LNCAP (cell line): ENCODE measurements around the gene DUSP28.

ENCODE experiments used
- CTCF ChIP-seq: fragments of 450-650 bp; IDR thresholded peaks from 2 replicates; pipeline ENCODE4 v1.5.1; 2017; ENCODE audit warnings: mild to moderate bottlenecking

The DUSP28 gene

GRCh38 chr2:240591226-240591625 lies 31.1 kb downstream of the DUSP28 start:
- no peak for TF ChIP-seq CTCF

- TF ChIP-seq CTCF = no peak
These were observed 31.6 kb downstream of the DUSP28 start for GRCh38 chr2:240591784-240592183.

GRCh38 chr2:240593026-240593702 lies 33.0 kb downstream of the DUSP28 start:
- no peak for TF ChIP-seq CTCF

- no peak for TF ChIP-seq CTCF
These were observed 33.7 kb downstream of the DUSP28 start for GRCh38 chr2:240593703-240594451.

GRCh38 chr2:240594511-240595380 lies 34.6 kb downstream of the DUSP28 start:
- no peak for TF ChIP-seq CTCF

GRCh38 chr2:240595381-240596079 lies 35.4 kb downstream of the DUSP28 start:
- peak; percentile 34 for TF ChIP-seq CTCF

- no peak for TF ChIP-seq CTCF
These were observed 35.9 kb downstream of the DUSP28 start for GRCh38 chr2:240596080-240596460.
